ENCODE data around the gene CTNND2. TPM values are rescaled to one million over a fixed set of nuclear protein-coding genes. Genes with fewer than 3 reads are reported as not detected.

Gene CTNND2
- total RNA-seq, 4 donors from 2014 or later = 0.22 to 2.8 (median 0.39) TPM

- H3K36me3 ChIP-seq = no peaks in the 10 kb centered on the region
- 80 to 87% methylated on average over 1 of the region's 1 CpG for WGBS, 2 donors
- H3K27me3 ChIP-seq = no peaks in the 10 kb centered on the region
- H3K27ac ChIP-seq = no peak overlapping the region
- H3K4me3 ChIP-seq (replicated peaks in 1 of 3) = no peak overlapping the region
- no peaks in the 10 kb centered on the region for H3K4me1 ChIP-seq
- H3K9me3 ChIP-seq = no peaks in the 10 kb centered on the region
- TF ChIP-seq POLR2A (IDR thresholded peaks at IDR 0.05) = no peak
- DNase-seq = no peak
- intact Hi-C loops (cut with DNase I) = no loop called here
These were observed 863.9 kb downstream of the CTNND2 start for GRCh38 chr5:11040345-11040744.

DNA sequence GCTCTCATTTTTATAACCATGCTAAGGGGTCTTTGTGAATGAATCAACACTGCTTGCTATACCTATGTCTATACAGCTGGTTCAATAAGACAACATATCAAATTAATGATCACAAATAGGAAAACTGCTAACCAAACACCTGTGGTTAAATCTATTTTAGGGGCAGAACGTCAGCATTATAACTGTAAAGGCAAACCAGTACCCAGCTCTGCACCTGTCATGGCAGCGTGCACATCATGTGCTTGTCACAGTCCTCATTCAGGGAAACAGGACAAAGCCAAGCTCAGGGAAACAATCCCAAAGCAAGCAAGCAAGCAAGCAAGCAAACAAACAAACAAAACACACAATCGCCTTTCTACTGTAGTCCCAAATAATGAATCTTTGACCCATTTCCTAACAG lies 865.5 kb downstream of the CTNND2 start:
- Histone ChIP-seq H3K27ac (no peak overlapping the region), H3K4me3 (replicated peaks in 1 of 3) (no peak overlapping the region), H3K27me3 (no peaks in the 10 kb centered on the region), H3K36me3 (no peaks in the 10 kb centered on the region), H3K4me1 (no peaks in the 10 kb centered on the region), H3K9me3 (no peaks in the 10 kb centered on the region)
- DNase-seq = no peak
- 69 to 82% methylated on average over 3 of the region's 3 CpGs for WGBS, 2 donors
- intact Hi-C loops (cut with DNase I) = no loop called here
- no peak for TF ChIP-seq CTCF (IDR thresholded peaks at IDR 0.05)
- TF ChIP-seq POLR2A (IDR thresholded peaks at IDR 0.05) = no peak

DNA sequence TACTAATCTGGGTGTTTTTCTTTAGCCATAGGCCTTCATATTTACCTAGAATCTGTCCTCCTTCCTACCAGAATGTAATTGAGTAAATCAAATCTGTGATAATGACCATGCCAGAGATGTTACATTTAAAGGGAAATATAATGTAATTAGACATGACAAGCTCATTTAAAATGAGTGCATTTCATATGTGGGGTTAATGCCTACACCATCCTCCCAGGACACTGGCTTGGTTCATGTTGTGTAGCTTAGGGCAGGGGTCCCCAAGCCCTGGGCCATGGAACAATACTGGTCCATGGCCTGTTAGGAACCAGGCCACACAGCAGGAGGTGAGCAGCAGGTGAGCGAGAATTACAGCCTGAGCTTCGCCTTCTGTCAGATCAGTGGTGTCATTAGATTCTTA lies 866.3 kb downstream of the CTNND2 start:
- TF ChIP-seq CTCF (IDR thresholded peaks at IDR 0.05) (no peak), POLR2A (IDR thresholded peaks at IDR 0.05) (no peak)
- intact Hi-C loops (cut with DNase I) = no loop called here
- 80 to 100% methylated on average over 2 of the region's 2 CpGs for WGBS, 2 donors
- Histone ChIP-seq H3K9me3 (no peaks in the 10 kb centered on the region), H3K4me1 (no peaks in the 10 kb centered on the region), H3K27me3 (no peaks in the 10 kb centered on the region), H3K36me3 (no peaks in the 10 kb centered on the region), H3K4me3 (replicated peaks in 1 of 3) (no peak overlapping the region), H3K27ac (no peak overlapping the region)
- no peak for DNase-seq

DNA sequence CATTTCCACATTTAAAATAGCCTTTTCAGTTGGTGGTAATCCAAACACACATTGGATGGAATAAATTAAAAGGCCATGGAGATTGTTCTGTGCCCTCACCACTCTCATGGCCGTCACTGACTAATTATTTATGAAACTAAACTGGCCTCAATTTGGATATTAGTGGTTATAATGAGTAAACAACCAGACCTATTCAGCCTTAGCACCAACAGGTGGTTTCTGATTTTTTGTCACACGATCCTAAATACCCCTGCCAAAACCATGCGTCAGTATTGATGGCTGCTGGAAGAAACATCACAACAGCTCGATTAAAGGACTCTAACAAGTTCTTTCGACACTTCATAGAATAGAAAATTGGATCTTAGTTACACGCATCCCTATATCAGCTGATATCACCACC lies 867.2 kb downstream of the CTNND2 start:
- H3K27me3 ChIP-seq = no peaks in the 10 kb centered on the region
- intact Hi-C loops (cut with DNase I) = no loop called here
- DNase-seq = no peak
- no peaks in the 10 kb centered on the region for H3K9me3 ChIP-seq
- H3K4me3 ChIP-seq (replicated peaks in 1 of 3) = no peak overlapping the region
- no peak for TF ChIP-seq POLR2A (IDR thresholded peaks at IDR 0.05)
- no peak for TF ChIP-seq CTCF (IDR thresholded peaks at IDR 0.05)
- H3K36me3 ChIP-seq = no peaks in the 10 kb centered on the region
- WGBS, 2 donors = 88 to 92% methylated on average over 6 of the region's 6 CpGs
- H3K27ac ChIP-seq = no peak overlapping the region
- H3K4me1 ChIP-seq = no peaks in the 10 kb centered on the region

- Histone ChIP-seq H3K4me3 (replicated peaks in 1 of 3) (no peak overlapping the region), H3K9me3 (no peaks in the 10 kb centered on the region), H3K4me1 (no peaks in the 10 kb centered on the region), H3K27ac (no peak overlapping the region), H3K27me3 (no peaks in the 10 kb centered on the region), H3K36me3 (no peaks in the 10 kb centered on the region)
- intact Hi-C loops (cut with DNase I) = no loop called here
- no peak for DNase-seq
- TF ChIP-seq POLR2A (IDR thresholded peaks at IDR 0.05) (no peak), CTCF (IDR thresholded peaks at IDR 0.05) (no peak)
These were observed 873.6 kb downstream of the CTNND2 start for GRCh38 chr5:11030671-11031070.

GRCh38 chr5:11027660-11028059 lies 876.6 kb downstream of the CTNND2 start:
- no peak for DNase-seq
- 92 to 93% methylated on average over 5 of the region's 5 CpGs for WGBS, 2 donors
- H3K4me3 ChIP-seq (replicated peaks in 1 of 3) = no peak overlapping the region
- H3K36me3 ChIP-seq = no peaks in the 10 kb centered on the region
- no peaks in the 10 kb centered on the region for H3K4me1 ChIP-seq
- H3K9me3 ChIP-seq = no peaks in the 10 kb centered on the region
- intact Hi-C loops (cut with DNase I) = no loop called here
- no peaks in the 10 kb centered on the region for H3K27me3 ChIP-seq
- no peak overlapping the region for H3K27ac ChIP-seq
- TF ChIP-seq CTCF (IDR thresholded peaks at IDR 0.05) (no peak), POLR2A (IDR thresholded peaks at IDR 0.05) (no peak)

Data from thyroid gland (tissue), 4 donors.